Esophagus squamous epithelium (tissue), 4 donors: ENCODE results near the gene CHMP1B.

Experiments
- POLR2A ChIP-seq, 4 donors: fragments of 450-650 bp; IDR thresholded peaks; one replicate each; pipeline ENCODE4 v1.6.1; 2017; ENCODE audit warnings: antibody characterized with exemption in 4 of 4, mild to moderate bottlenecking in 4 of 4, moderate library complexity in 3 of 4
- TF ChIP-seq, protein P1 (sequence below), 6 experiments: fragments of 450-650 bp in 4 of 6; fragments of 200-600 bp in 2 of 6; sonication (generic) in 2 of 6; IDR thresholded peaks; one replicate each; pipeline ENCODE4 v1.5.1; 2016 to 2019; ENCODE audit warnings: antibody characterized with exemption in 6 of 6, mild to moderate bottlenecking in 4 of 6, moderate library complexity in 4 of 6

DNA sequence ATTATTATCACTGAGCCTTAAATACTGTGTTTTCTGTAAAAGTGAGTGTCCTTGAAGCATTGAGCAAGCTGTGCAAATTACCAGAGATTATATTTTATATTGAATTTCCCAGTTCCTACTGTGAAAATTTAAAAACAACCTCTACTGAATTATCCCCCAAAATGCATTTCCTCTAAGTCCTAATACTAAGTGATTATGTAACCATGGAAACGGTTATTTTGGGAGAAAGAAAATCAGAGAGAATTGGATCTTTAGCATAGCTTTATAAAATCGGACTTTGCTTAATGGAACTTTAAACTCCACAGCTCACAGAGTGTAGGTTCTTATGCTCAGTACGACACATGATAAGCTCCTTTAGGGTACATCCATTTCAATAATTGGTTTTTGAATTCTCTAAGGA lies 19.3 kb upstream of the CHMP1B start:
- TF ChIP-seq, protein P1, sequence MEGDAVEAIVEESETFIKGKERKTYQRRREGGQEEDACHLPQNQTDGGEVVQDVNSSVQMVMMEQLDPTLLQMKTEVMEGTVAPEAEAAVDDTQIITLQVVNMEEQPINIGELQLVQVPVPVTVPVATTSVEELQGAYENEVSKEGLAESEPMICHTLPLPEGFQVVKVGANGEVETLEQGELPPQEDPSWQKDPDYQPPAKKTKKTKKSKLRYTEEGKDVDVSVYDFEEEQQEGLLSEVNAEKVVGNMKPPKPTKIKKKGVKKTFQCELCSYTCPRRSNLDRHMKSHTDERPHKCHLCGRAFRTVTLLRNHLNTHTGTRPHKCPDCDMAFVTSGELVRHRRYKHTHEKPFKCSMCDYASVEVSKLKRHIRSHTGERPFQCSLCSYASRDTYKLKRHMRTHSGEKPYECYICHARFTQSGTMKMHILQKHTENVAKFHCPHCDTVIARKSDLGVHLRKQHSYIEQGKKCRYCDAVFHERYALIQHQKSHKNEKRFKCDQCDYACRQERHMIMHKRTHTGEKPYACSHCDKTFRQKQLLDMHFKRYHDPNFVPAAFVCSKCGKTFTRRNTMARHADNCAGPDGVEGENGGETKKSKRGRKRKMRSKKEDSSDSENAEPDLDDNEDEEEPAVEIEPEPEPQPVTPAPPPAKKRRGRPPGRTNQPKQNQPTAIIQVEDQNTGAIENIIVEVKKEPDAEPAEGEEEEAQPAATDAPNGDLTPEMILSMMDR (IDR thresholded peaks at IDR 0.05), result no peak
- TF ChIP-seq POLR2A (IDR thresholded peaks at IDR 0.05), result no peak
